Adrenal gland (tissue), 19 donors: ENCODE measurements around the gene DRD5. TPM values are rescaled to one million over a fixed set of nuclear protein-coding genes. Genes with fewer than 3 reads are reported as not detected.
"Not testable (repeated sequence)": the region's sequence is repeated elsewhere in the genome, so short reads cannot be mapped to it uniquely, and the experiment has no call there.

Source experiments
- DNase-seq, 7 donors: peaks; one replicate each; pipeline ENCODE4 v3.0.0-alpha.2; 2019 to 2020
- H3K27ac ChIP-seq, 5 donors: fragments of 200-600 bp; sonication (generic) in 4 of 5; 1 replicate in 3 of 5; 2 replicates in 2 of 5; pipeline versions ENCODE4 v1.5.1 to v1.8.0; 2016 to 2020; ENCODE audit warnings: mild to moderate bottlenecking in 1 of 5
- H3K27me3 ChIP-seq: fragments of 200-600 bp; 2 replicates; pipeline ENCODE4 v1.8.0; 2021
- H3K36me3 ChIP-seq, 2 donors: fragments of 200-600 bp; replicated peaks in 1 of 2; 1 replicate in 1 of 2; 2 replicates in 1 of 2; pipeline versions ENCODE4 v1.5.1 to v1.8.0; 2018 to 2022
- H3K4me1 ChIP-seq, 2 donors: fragments of 200-600 bp; replicated peaks in 1 of 2; 1 replicate in 1 of 2; 2 replicates in 1 of 2; pipeline versions ENCODE4 v1.5.1 to v1.8.0; 2018 to 2021
- H3K4me3 ChIP-seq, 4 donors: fragments of 200-600 bp; sonication (generic) in 3 of 4; one replicate each; pipeline ENCODE4 v1.5.1; 2016 to 2018
- H3K9me3 ChIP-seq, 3 donors: fragments of 200-600 bp; sonication (generic) in 1 of 3; replicated peaks in 1 of 3; 1 replicate in 2 of 3; 2 replicates in 1 of 3; pipeline versions ENCODE4 v1.5.1 to v1.8.0; 2016 to 2021
- POLR2A ChIP-seq, 2 donors: fragments of 450-650 bp; IDR thresholded peaks; one replicate each; pipeline ENCODE4 v1.6.1; 2017; ENCODE audit warnings: antibody characterized with exemption in 2 of 2, mild to moderate bottlenecking in 2 of 2, moderate library complexity in 1 of 2
- WGBS, 4 donors: extraction: QIAGEN DNeasy Blood & Tissue Kit in 2 of 4; methylation state at CpG; one replicate each; pipeline versions ENCODE4 v1.1.5 to v1.1.7; 2013 to 2017; 5-methylcytosine and 5-hydroxymethylcytosine counted together
- intact Hi-C, 2 donors: fragments of 100-400 bp; cut with DNase I; formaldehyde crosslinking; loops; one replicate each; pipeline versions ENCODE4 v1.14.1 to v1.15.0; 2022 to 2023
- long read RNA-seq, 10 donors: library from polyadenylated mRNA in 3 of 10; unstranded in 2 of 10; stranded (forward) in 1 of 10; transcript quantifications; one replicate each; pipeline ENCODE4 v2.0.0 and lab custom pipeline, GENCODE V29; 2021 to 2026
- polyA plus RNA-seq, 3 donors: library from polyadenylated mRNA; stranded (reverse); fragments of 200-250 nt in 2 of 3; fragments of 350-450 nt in 1 of 3; fragmentation: Illumina TruSeq in 1 of 3; extraction: RNeasy Lipid Tissue Mini Kit (QIAGEN cat#74804) in 1 of 3; gene quantifications; one replicate each; pipeline ENCODE4 v1.2.3, GENCODE V29; 2013 to 2014
- total RNA-seq, 9 donors: library from RNA; depleted of rRNA in 4 of 9; stranded (reverse); fragments of >200 nt in 4 of 9; fragments of 120-200 nt in 1 of 9; fragmentation: NEBNext Ultra II Directional in 1 of 9; extraction: Animal tissue kit (Norgen Biotek cat#: 25700) in 1 of 9; gene quantifications; one replicate each; pipeline versions ENCODE4 v1.1.0 to v1.2.4, GENCODE V29; 2013 to 2023
- TF ChIP-seq, protein P1 (sequence below), 6 experiments: fragments of 450-650 bp in 4 of 6; fragments of 200-600 bp in 2 of 6; sonication (generic) in 1 of 6; IDR thresholded peaks; 1 replicate in 5 of 6; 2 replicates in 1 of 6; pipeline versions ENCODE4 v1.5.1 to v1.8.0; 2016 to 2021; ENCODE audit warnings: antibody characterized with exemption in 6 of 6, mild to moderate bottlenecking in 2 of 6, moderate library complexity in 1 of 6
- donor health status: healthy with polysubstance abuse.
- donor health status: Bipolar disorder and iron deficiency.
- donor health status: DM: yes; HTN: yes; CAD: no.
- donor health status: DM: no; HTN: no; CAD: no.
- donor health status: DM: no; HTN: no; CAD: no.
- donor health status: DM: yes; HTN: yes; CAD: no.

DRD5 gene
- total RNA-seq (under 1 TPM in 1 of 9 donors, not detected in 8; 0.11 TPM), polyA plus RNA-seq (not detected)
- long read RNA-seq, donor 1: 0 reads
- long read RNA-seq, donor 2: 0 reads
- long read RNA-seq, donor 3: 0 reads
- long read RNA-seq, donor 4: 0 reads
- long read RNA-seq, donor 5: 0 reads
- long read RNA-seq, donor 6: 0 reads
- long read RNA-seq, donor 7: 0 reads
- long read RNA-seq, donor 8: 0 reads
- long read RNA-seq, donor 9: 0 reads
- long read RNA-seq, donor 10: 0 reads

DNA sequence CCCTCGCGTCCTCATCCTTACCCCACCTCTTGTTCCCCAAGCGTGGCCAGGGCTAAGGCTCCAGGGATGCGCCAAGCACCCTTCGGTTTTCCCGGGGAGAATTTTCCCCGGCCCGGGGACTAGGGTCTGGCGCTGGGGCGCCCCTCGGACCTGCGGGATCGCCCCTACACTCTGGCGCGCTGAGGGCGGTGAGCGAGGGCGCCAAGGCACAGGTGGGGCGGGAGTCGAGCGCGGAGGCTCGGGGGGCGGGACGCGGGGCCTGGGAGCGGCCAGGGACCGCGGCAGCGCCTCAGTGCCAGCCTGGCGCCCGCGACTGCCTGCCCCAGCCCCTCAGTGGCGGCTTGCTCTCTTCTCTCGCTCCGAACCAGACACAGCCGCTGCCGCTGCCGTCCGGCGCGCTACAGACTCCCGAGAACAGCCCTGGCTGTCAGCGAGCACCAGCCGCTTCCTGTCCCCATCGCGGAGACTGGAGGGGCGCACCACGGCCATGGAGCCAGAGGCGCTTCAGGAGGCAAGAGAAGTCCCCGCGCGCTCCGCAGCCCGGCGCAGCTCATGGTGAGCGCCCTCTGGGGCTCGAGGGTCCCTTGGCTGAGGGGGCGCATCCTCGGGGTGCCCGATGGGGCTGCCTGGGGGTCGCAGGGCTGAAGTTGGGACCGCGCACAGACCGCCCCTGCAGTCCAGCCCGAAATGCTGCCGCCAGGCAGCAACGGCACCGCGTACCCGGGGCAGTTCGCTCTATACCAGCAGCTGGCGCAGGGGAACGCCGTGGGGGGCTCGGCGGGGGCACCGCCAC is at the start of gene DRD5:
TSS of gene DRD5 (plus strand) at position 292 of the 793 bp plus-strand sequence. CDS start at position 688, 396 bp downstream.
- no peak within 1 kb of the TSS for H3K27ac ChIP-seq
- TF ChIP-seq, protein P1, sequence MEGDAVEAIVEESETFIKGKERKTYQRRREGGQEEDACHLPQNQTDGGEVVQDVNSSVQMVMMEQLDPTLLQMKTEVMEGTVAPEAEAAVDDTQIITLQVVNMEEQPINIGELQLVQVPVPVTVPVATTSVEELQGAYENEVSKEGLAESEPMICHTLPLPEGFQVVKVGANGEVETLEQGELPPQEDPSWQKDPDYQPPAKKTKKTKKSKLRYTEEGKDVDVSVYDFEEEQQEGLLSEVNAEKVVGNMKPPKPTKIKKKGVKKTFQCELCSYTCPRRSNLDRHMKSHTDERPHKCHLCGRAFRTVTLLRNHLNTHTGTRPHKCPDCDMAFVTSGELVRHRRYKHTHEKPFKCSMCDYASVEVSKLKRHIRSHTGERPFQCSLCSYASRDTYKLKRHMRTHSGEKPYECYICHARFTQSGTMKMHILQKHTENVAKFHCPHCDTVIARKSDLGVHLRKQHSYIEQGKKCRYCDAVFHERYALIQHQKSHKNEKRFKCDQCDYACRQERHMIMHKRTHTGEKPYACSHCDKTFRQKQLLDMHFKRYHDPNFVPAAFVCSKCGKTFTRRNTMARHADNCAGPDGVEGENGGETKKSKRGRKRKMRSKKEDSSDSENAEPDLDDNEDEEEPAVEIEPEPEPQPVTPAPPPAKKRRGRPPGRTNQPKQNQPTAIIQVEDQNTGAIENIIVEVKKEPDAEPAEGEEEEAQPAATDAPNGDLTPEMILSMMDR (IDR thresholded peaks at IDR 0.05): no peak
- TF ChIP-seq POLR2A (IDR thresholded peaks at IDR 0.05): no peak
- H3K9me3 ChIP-seq: no peaks in the 10 kb centered on the region
- no peaks in the 10 kb centered on the region for H3K4me1 ChIP-seq
- WGBS, 4 donors: 4 to 6% (median 6%) methylated on average over 4 to 78 of the region's 78 CpGs
- H3K27me3 ChIP-seq: peaks cover 22% of the 10 kb centered on the region
- no peaks in the 10 kb centered on the region for H3K36me3 ChIP-seq
- no peak for DNase-seq
- no peak within 1 kb of the TSS for H3K4me3 ChIP-seq
- intact Hi-C loops: no loop called here

DNA sequence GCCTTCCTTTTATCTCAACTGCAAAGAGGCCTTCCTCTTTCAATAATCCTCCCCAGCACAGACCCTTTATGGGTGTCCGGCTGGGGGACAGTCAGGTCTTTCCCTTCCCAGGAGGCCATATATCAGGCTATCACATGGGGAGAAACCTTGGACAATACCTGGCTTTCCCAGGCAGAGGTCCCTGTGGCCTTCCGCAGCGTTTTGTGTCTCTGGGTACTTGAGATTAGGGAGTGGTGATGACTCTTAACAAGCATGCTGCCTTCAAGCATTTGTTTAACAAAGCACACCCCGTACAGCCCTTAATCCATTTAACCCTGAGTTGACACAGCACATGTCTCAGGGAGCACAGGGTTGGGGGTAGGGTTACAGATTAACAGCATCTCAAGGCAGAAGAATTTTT is 49.2 kb upstream of the DRD5 start:
- H3K36me3 ChIP-seq, H3K27ac ChIP-seq, H3K4me3 ChIP-seq, intact Hi-C loops, H3K4me1 ChIP-seq, H3K9me3 ChIP-seq, DNase-seq, H3K27me3 ChIP-seq: not testable (repeated sequence)
- 66 to 76% (median 71%) methylated on average over 4 of the region's 4 CpGs for WGBS, 4 donors

GRCh38 chr4:9735515-9735914 is 45.9 kb upstream of the DRD5 start:
- Histone ChIP-seq H3K27me3 (no peaks in the 10 kb centered on the region), H3K4me1 (no peaks in the 10 kb centered on the region), H3K4me3 (no peak overlapping the region), H3K9me3 (no peaks in the 10 kb centered on the region), H3K36me3 (no peaks in the 10 kb centered on the region), H3K27ac (no peak overlapping the region)
- DNase-seq: no peak
- WGBS, 4 donors: 77 to 91% (median 86%) methylated on average over 5 of the region's 5 CpGs
- intact Hi-C loops: no loop called here
- TF ChIP-seq POLR2A (IDR thresholded peaks at IDR 0.05): no peak
- TF ChIP-seq, protein P1 (IDR thresholded peaks at IDR 0.05): no peak

DNA sequence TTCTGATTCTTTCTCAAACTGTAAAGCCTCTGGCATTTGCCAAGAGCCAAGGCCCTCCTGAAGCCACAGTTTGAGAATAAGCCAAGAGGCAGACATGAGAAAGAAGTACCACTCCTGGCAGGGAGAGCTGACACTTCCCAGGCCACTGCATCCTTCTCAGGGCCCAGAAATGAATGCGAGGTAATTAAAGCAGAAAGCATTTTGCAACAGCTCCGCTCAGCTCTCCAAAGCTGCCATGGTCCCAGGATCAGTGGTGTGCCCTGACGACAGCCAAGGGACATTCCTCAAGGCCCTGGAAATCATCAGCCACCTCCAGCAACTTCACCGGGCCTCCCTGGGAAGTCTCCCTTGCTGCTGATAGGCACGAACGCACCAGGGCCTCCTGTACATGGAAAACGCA is 44.2 kb upstream of the DRD5 start:
- WGBS, 4 donors: 52 to 75% (median 61%) methylated on average over 3 to 7 of the region's 7 CpGs
- DNase-seq, H3K4me1 ChIP-seq, H3K9me3 ChIP-seq, intact Hi-C loops, H3K27ac ChIP-seq, H3K36me3 ChIP-seq, H3K4me3 ChIP-seq, H3K27me3 ChIP-seq: not testable (repeated sequence)

DNA sequence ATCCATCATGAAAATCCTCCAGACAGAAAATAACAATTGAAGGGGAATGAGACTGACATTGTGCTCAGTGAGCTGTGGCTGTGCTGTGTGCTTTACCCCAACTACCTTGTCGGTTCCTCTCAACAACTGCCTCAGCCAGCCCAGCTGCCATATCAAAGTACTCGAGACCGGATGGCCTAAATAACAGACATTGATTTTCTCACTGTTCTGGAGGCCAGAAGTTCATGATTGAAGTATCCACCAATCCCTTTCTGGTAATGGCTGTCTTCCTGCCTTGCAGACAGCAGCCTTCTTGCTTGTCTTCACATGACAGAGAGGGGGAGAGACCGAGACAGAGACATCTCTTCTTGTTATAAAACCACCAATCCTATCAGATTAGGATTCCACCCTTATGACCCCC is 37.6 kb upstream of the DRD5 start:
- DNase-seq, intact Hi-C loops, H3K4me3 ChIP-seq, H3K27ac ChIP-seq, H3K36me3 ChIP-seq, H3K9me3 ChIP-seq, H3K27me3 ChIP-seq, H3K4me1 ChIP-seq: not testable (repeated sequence)
- 92 to 94% (median 93%) methylated on average over 4 of the region's 4 CpGs for WGBS, 4 donors
